Activated CD4-positive, alpha-beta T cell treated with anti-CD3 and anti-CD28 coated beads for 36 hours (primary cell): ENCODE measurements around the gene SOX8. TPM values are rescaled to one million over a fixed set of nuclear protein-coding genes. Genes with fewer than 3 reads are reported as not detected.
"Not testable (repeated sequence)": the region's sequence is repeated elsewhere in the genome, so short reads cannot be mapped to it uniquely, and the experiment has no call there.

ENCODE experiments used
- ATAC-seq: fragments of 200-7000 bp; cut with Tn5 transposase; one replicate; pipeline ENCODE4 v1.10.0; 2021; ENCODE audit warnings: mild to moderate bottlenecking, moderate library complexity
- CTCF ChIA-PET: fragments of 350-600 bp; sonication (Branson Sonifier 250); formaldehyde crosslinking; loops from one replicate; lab custom pipeline; 2021; ENCODE audit warnings: antibody characterized with exemption; lab: Charles Lee
- POLR2A ChIA-PET: fragments of 350-600 bp; sonication (Branson Sonifier 250); formaldehyde crosslinking; loops from one replicate; lab custom pipeline; 2021; ENCODE audit warnings: antibody characterized with exemption, inconsistent platforms; lab: Charles Lee
- DNase-seq: peaks from one replicate; pipeline ENCODE4 v3.0.0-alpha.2; 2020
- H3K27ac Mint-ChIP-seq: one replicate; pipeline ENCODE4 v1.8.0; 2021; ENCODE audit warnings: mixed read lengths
- H3K27me3 Mint-ChIP-seq: one replicate; pipeline ENCODE4 v1.8.0; 2021; ENCODE audit warnings: mixed read lengths
- H3K36me3 Mint-ChIP-seq: one replicate; pipeline ENCODE4 v1.8.0; 2021; ENCODE audit warnings: low read depth, mixed read lengths
- H3K4me1 Mint-ChIP-seq: one replicate; pipeline ENCODE4 v1.8.0; 2021; ENCODE audit warnings: mixed read lengths
- H3K4me3 Mint-ChIP-seq: one replicate; pipeline ENCODE4 v1.8.0; 2021; ENCODE audit warnings: mild to moderate bottlenecking, moderate library complexity, mixed read lengths
- H3K9me3 Mint-ChIP-seq: one replicate; pipeline ENCODE4 v1.8.0; 2021; ENCODE audit warnings: low read depth, mixed read lengths
- intact Hi-C, 2 experiments: fragments of 100-400 bp; cut with DNase I in 1 of 2; cut with micrococcal nuclease in 1 of 2; formaldehyde crosslinking; loops; one replicate each; pipeline versions ENCODE4 v1.14.2 to v1.15.1; 2022 to 2024; cut with DNase I, micrococcal nuclease
- total RNA-seq, 2 experiments: library from RNA; stranded (reverse); gene quantifications; one replicate each; pipeline ENCODE4 v1.2.3, GENCODE V29; 2021

The SOX8 gene
- total RNA-seq, 2 experiments from 2014 or later = 1.4 to 1.6 TPM

GRCh38 chr16:943971-944370, 37.6 kb upstream of the SOX8 start:
- ChIA-PET POLR2A (no interaction called here), CTCF (no interaction called here)
- Mint-ChIP-seq H3K4me1 (no peaks in the 10 kb centered on the region), H3K27ac (no peak overlapping the region), H3K36me3 (peaks cover 24% of the 10 kb centered on the region), H3K27me3 (no peaks in the 10 kb centered on the region), H3K9me3 (peaks cover 15% of the 10 kb centered on the region), H3K4me3 (no peak overlapping the region)
- DNase-seq = no peak
- intact Hi-C loops = no loop called here
- no peak for ATAC-seq

- Mint-ChIP-seq H3K4me3 (no peak overlapping the region), H3K4me1 (no peaks in the 10 kb centered on the region), H3K9me3 (peaks cover 15% of the 10 kb centered on the region), H3K36me3 (peaks cover 24% of the 10 kb centered on the region), H3K27ac (no peak overlapping the region), H3K27me3 (no peaks in the 10 kb centered on the region)
- ATAC-seq = no peak
- no peak for DNase-seq
- intact Hi-C loops = no loop called here
- POLR2A ChIA-PET = no interaction called here
- CTCF ChIA-PET = no interaction called here
Measured at GRCh38 chr16:945271-946047, 36.1 kb upstream of the SOX8 start.

- no peak overlapping the region for H3K4me3 Mint-ChIP-seq
- ChIA-PET CTCF (no interaction called here), POLR2A (no interaction called here)
- DNase-seq (no peak), ATAC-seq (no peak)
- no peaks in the 10 kb centered on the region for H3K4me1 Mint-ChIP-seq
- peaks cover 20% of the 10 kb centered on the region for H3K36me3 Mint-ChIP-seq
- intact Hi-C loops = no loop called here
- no peak overlapping the region for H3K27ac Mint-ChIP-seq
- H3K9me3 Mint-ChIP-seq = peaks cover 15% of the 10 kb centered on the region
- no peaks in the 10 kb centered on the region for H3K27me3 Mint-ChIP-seq
Measured at GRCh38 chr16:946048-946395, 35.5 kb upstream of the SOX8 start.

GRCh38 chr16:947255-947921, 34.2 kb upstream of the SOX8 start:
- intact Hi-C loops = no loop called here
- Mint-ChIP-seq H3K27me3 (no peaks in the 10 kb centered on the region), H3K9me3 (peaks cover 7% of the 10 kb centered on the region), H3K4me1 (no peaks in the 10 kb centered on the region), H3K27ac (no peak overlapping the region), H3K4me3 (no peak overlapping the region), H3K36me3 (peaks cover 11% of the 10 kb centered on the region)
- DNase-seq (no peak), ATAC-seq (no peak)
- POLR2A ChIA-PET = no interaction called here
- CTCF ChIA-PET = no interaction called here

GRCh38 chr16:947922-948303, 33.7 kb upstream of the SOX8 start:
- H3K9me3 Mint-ChIP-seq, CTCF ChIA-PET, H3K4me1 Mint-ChIP-seq, H3K4me3 Mint-ChIP-seq, H3K27me3 Mint-ChIP-seq, intact Hi-C loops, POLR2A ChIA-PET, DNase-seq, H3K27ac Mint-ChIP-seq, ATAC-seq: not testable (repeated sequence)
- H3K36me3 Mint-ChIP-seq = peaks cover 11% of the 10 kb centered on the region

GRCh38 chr16:948767-949166, 32.8 kb upstream of the SOX8 start:
- H3K27me3 Mint-ChIP-seq, H3K27ac Mint-ChIP-seq, intact Hi-C loops, POLR2A ChIA-PET, H3K4me1 Mint-ChIP-seq, H3K4me3 Mint-ChIP-seq, H3K9me3 Mint-ChIP-seq, ATAC-seq, CTCF ChIA-PET, DNase-seq, H3K36me3 Mint-ChIP-seq: not testable (repeated sequence)

GRCh38 chr16:950733-951573, 30.6 kb upstream of the SOX8 start:
- H3K4me3 Mint-ChIP-seq, H3K27ac Mint-ChIP-seq, H3K27me3 Mint-ChIP-seq, H3K4me1 Mint-ChIP-seq, CTCF ChIA-PET, DNase-seq, POLR2A ChIA-PET, H3K9me3 Mint-ChIP-seq, H3K36me3 Mint-ChIP-seq, intact Hi-C loops, ATAC-seq: not testable (repeated sequence)

- ChIA-PET CTCF (interaction anchor here (0.7 kb wide), 1 partner anchor 69 kb away, joined by 3 read pairs; no protein-coding TSS in a partner anchor), POLR2A (no interaction called here)
- ATAC-seq = no peak
- Mint-ChIP-seq H3K9me3 (no peaks in the 10 kb centered on the region), H3K36me3 (peaks cover 3% of the 10 kb centered on the region), H3K27ac (no peak overlapping the region), H3K4me3 (no peak overlapping the region), H3K27me3 (no peaks in the 10 kb centered on the region), H3K4me1 (no peaks in the 10 kb centered on the region)
- intact Hi-C loops = no loop called here
- no peak for DNase-seq
Measured at GRCh38 chr16:951660-952301, 29.8 kb upstream of the SOX8 start.

GRCh38 chr16:952321-952720, 29.2 kb upstream of the SOX8 start:
- ATAC-seq = no peak
- H3K27me3 Mint-ChIP-seq = no peaks in the 10 kb centered on the region
- ChIA-PET POLR2A (no interaction called here), CTCF (no interaction called here)
- DNase-seq = no peak
- H3K36me3 Mint-ChIP-seq = peaks cover 3% of the 10 kb centered on the region
- intact Hi-C loops = no loop called here
- no peak overlapping the region for H3K4me3 Mint-ChIP-seq
- no peaks in the 10 kb centered on the region for H3K9me3 Mint-ChIP-seq
- no peak overlapping the region for H3K27ac Mint-ChIP-seq
- no peaks in the 10 kb centered on the region for H3K4me1 Mint-ChIP-seq

GRCh38 chr16:953818-954217, 27.8 kb upstream of the SOX8 start:
- H3K4me3 Mint-ChIP-seq, ATAC-seq, intact Hi-C loops, H3K9me3 Mint-ChIP-seq, H3K27ac Mint-ChIP-seq, POLR2A ChIA-PET, H3K4me1 Mint-ChIP-seq, DNase-seq, H3K27me3 Mint-ChIP-seq, H3K36me3 Mint-ChIP-seq: not testable (repeated sequence)
- CTCF ChIA-PET = interaction anchor here (0.6 to 0.7 kb wide), 2 partner anchors 10 to 293 kb away, joined by 3 read pairs; no protein-coding TSS in a partner anchor

- H3K4me1 Mint-ChIP-seq, CTCF ChIA-PET, ATAC-seq: not testable (repeated sequence)
Measured at GRCh38 chr16:955766-956165, 25.8 kb upstream of the SOX8 start.

More at GRCh38 chr16:955766-956165, 25.8 kb upstream of the SOX8 start:
- H3K4me3 Mint-ChIP-seq, H3K27ac Mint-ChIP-seq, DNase-seq, H3K9me3 Mint-ChIP-seq, H3K36me3 Mint-ChIP-seq, H3K27me3 Mint-ChIP-seq, intact Hi-C loops, POLR2A ChIA-PET: not testable (repeated sequence)
